ENCODE measurements around the gene FGD3.
A peak's percentile ranks its signal among the peaks of the same experiment; 100 is the strongest.

FGD3 gene

GRCh38 chr9:93057042-93057702 lies 109.8 kb downstream of the FGD3 start:
- no peak for DNase-seq

GRCh38 chr9:93057703-93058354 lies 110.5 kb downstream of the FGD3 start:
- no peak for DNase-seq

GRCh38 chr9:93058355-93059010 lies 111.2 kb downstream of the FGD3 start, which contains the start of gene SUSD3:
TSS of gene SUSD3 (plus strand) at chr9:93058701. CDS start at chr9:93058743, 42 bp downstream.
- DNase-seq, result peak; percentile 52 to 82 (median 57)

GRCh38 chr9:93059011-93059714 lies 111.8 kb downstream of the FGD3 start:
- peak in 2 of 5 donors; percentile 39 to 44 for DNase-seq

GRCh38 chr9:93059715-93060578 lies 112.6 kb downstream of the FGD3 start:
- DNase-seq, result no peak

- DNase-seq, result peak in 1 of 5 donors; percentile 57
Observed at GRCh38 chr9:93060746-93061259, 113.5 kb downstream of the FGD3 start.

GRCh38 chr9:93061260-93061751 lies 114.0 kb downstream of the FGD3 start:
- DNase-seq, result no peak

- DNase-seq, result peak in 1 of 5 donors; percentile 50
Observed at GRCh38 chr9:93061791-93062763, 114.8 kb downstream of the FGD3 start.

- DNase-seq, result peak; percentile 69 to 98 (median 80)
Observed at GRCh38 chr9:93064392-93065134, 117.2 kb downstream of the FGD3 start.

- no peak for DNase-seq
Observed at GRCh38 chr9:93065135-93065720, 117.9 kb downstream of the FGD3 start.

- DNase-seq, result no peak
Observed at GRCh38 chr9:93066978-93067603, 119.8 kb downstream of the FGD3 start.

- no peak for DNase-seq
Observed at GRCh38 chr9:93068956-93069355, 121.6 kb downstream of the FGD3 start.

- no peak for DNase-seq
Observed at GRCh38 chr9:93071464-93071863, 124.1 kb downstream of the FGD3 start.

- DNase-seq, result no peak
Observed at GRCh38 chr9:93072383-93072795, 125.1 kb downstream of the FGD3 start.

- no peak for DNase-seq
Observed at GRCh38 chr9:93076101-93076791, 128.9 kb downstream of the FGD3 start.

- DNase-seq, result no peak
Observed at GRCh38 chr9:93076792-93077128, 129.4 kb downstream of the FGD3 start.

- no peak for DNase-seq
Observed at GRCh38 chr9:93077367-93077766, 130.0 kb downstream of the FGD3 start.

GRCh38 chr9:93077811-93078210 lies 130.5 kb downstream of the FGD3 start:
- no peak for DNase-seq

All from T-helper 1 cell (primary cell).